Calu3 (cell line): ENCODE measurements around the gene CALB2. TPM values are rescaled to one million over a fixed set of nuclear protein-coding genes. Genes with fewer than 3 reads are reported as not detected.

ENCODE experiments used
- BruUV-seq: library from RNA; stranded (reverse); fragments of 400-500 nt; replicated peaks from 2 replicates; lab custom pipeline; 2021; lab: Mats Ljungman, UMichigan
- CTCF ChIA-PET: fragments of 300-600 bp; sonication (Branson Sonifier 250); formaldehyde crosslinking; loops from one replicate; lab custom pipeline; 2022; ENCODE audit warnings: antibody characterized with exemption; lab: Charles Lee
- DNase-seq: peaks from one replicate; pipeline ENCODE4 v3.0.0; 2022
- H3K27ac Mint-ChIP-seq: one replicate; pipeline ENCODE4 v1.8.0; 2022; ENCODE audit warnings: mixed read lengths; ENCODE audit not compliant: unreplicated experiment
- H3K27me3 Mint-ChIP-seq: one replicate; pipeline ENCODE4 v1.8.0; 2022; ENCODE audit warnings: mixed read lengths; ENCODE audit not compliant: unreplicated experiment
- H3K36me3 Mint-ChIP-seq: one replicate; pipeline ENCODE4 v1.8.0; 2022; ENCODE audit warnings: mild to moderate bottlenecking, moderate library complexity, mixed read lengths; ENCODE audit not compliant: insufficient read depth, unreplicated experiment
- H3K4me1 Mint-ChIP-seq: one replicate; pipeline ENCODE4 v1.8.0; 2022; ENCODE audit warnings: mild to moderate bottlenecking, low read depth, mixed read lengths; ENCODE audit not compliant: unreplicated experiment
- H3K4me3 Mint-ChIP-seq: one replicate; pipeline ENCODE4 v1.8.0; 2022; ENCODE audit warnings: mild to moderate bottlenecking, low read depth, moderate library complexity, mixed read lengths; ENCODE audit not compliant: unreplicated experiment
- H3K9me3 Mint-ChIP-seq: one replicate; pipeline ENCODE4 v1.8.0; 2022; ENCODE audit warnings: low read depth, mixed read lengths; ENCODE audit not compliant: unreplicated experiment
- intact Hi-C: fragments of 100-400 bp; cut with micrococcal nuclease; formaldehyde crosslinking; loops from one replicate; pipeline ENCODE4 v1.10.0; 2022; ENCODE audit not compliant: unreplicated experiment
- total RNA-seq: library from RNA; stranded (reverse); gene quantifications from 2 replicates; pipeline ENCODE4 v1.2.3, GENCODE V29; 2022
- TF ChIP-seq, protein P1 (sequence below): fragments of 200-600 bp; IDR thresholded peaks from one replicate; pipeline ENCODE4 v1.8.0; 2022; ENCODE audit warnings: antibody characterized with exemption; ENCODE audit not compliant: unreplicated experiment

Gene CALB2
- total RNA-seq, 1 experiment from 2014 or later: 35.1 TPM

GRCh38 chr16:71376465-71377157 lies 18.1 kb downstream of the CALB2 start:
- no TSS peak for BruUV-seq
- H3K27ac Mint-ChIP-seq: no peak overlapping the region
- no peaks in the 10 kb centered on the region for H3K36me3 Mint-ChIP-seq
- H3K27me3 Mint-ChIP-seq: no peaks in the 10 kb centered on the region
- CTCF ChIA-PET: no interaction called here
- no peaks in the 10 kb centered on the region for H3K4me1 Mint-ChIP-seq
- TF ChIP-seq, protein P1, sequence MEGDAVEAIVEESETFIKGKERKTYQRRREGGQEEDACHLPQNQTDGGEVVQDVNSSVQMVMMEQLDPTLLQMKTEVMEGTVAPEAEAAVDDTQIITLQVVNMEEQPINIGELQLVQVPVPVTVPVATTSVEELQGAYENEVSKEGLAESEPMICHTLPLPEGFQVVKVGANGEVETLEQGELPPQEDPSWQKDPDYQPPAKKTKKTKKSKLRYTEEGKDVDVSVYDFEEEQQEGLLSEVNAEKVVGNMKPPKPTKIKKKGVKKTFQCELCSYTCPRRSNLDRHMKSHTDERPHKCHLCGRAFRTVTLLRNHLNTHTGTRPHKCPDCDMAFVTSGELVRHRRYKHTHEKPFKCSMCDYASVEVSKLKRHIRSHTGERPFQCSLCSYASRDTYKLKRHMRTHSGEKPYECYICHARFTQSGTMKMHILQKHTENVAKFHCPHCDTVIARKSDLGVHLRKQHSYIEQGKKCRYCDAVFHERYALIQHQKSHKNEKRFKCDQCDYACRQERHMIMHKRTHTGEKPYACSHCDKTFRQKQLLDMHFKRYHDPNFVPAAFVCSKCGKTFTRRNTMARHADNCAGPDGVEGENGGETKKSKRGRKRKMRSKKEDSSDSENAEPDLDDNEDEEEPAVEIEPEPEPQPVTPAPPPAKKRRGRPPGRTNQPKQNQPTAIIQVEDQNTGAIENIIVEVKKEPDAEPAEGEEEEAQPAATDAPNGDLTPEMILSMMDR: no peak
- no peak overlapping the region for H3K4me3 Mint-ChIP-seq
- H3K9me3 Mint-ChIP-seq: no peaks in the 10 kb centered on the region
- intact Hi-C loops: no loop called here
- DNase-seq: no peak

- Mint-ChIP-seq H3K4me1 (no peaks in the 10 kb centered on the region), H3K4me3 (no peak overlapping the region), H3K9me3 (no peaks in the 10 kb centered on the region), H3K27me3 (no peaks in the 10 kb centered on the region), H3K27ac (no peak overlapping the region), H3K36me3 (no peaks in the 10 kb centered on the region)
- TF ChIP-seq, protein P1: no peak
- intact Hi-C loops: no loop called here
- CTCF ChIA-PET: interaction anchor here (0.5 to 1.4 kb wide), 2 partner anchors 23 to 90 kb away, joined by 3 read pairs; partner anchors contain the start of gene CMTR2
- no TSS peak for BruUV-seq
- DNase-seq: no peak
These were observed 21.2 kb downstream of the CALB2 start for GRCh38 chr16:71379711-71380110.

- H3K27me3 Mint-ChIP-seq: no peaks in the 10 kb centered on the region
- no peaks in the 10 kb centered on the region for H3K4me1 Mint-ChIP-seq
- CTCF ChIA-PET: interaction anchor here (1.4 kb wide), 1 partner anchor 24 kb away, joined by 3 read pairs; no protein-coding TSS in a partner anchor
- TF ChIP-seq, protein P1: no peak
- H3K4me3 Mint-ChIP-seq: no peak overlapping the region
- no TSS peak for BruUV-seq
- H3K36me3 Mint-ChIP-seq: no peaks in the 10 kb centered on the region
- no peak overlapping the region for H3K27ac Mint-ChIP-seq
- H3K9me3 Mint-ChIP-seq: no peaks in the 10 kb centered on the region
- intact Hi-C loops: no loop called here
- no peak for DNase-seq
These were observed 22.3 kb downstream of the CALB2 start for GRCh38 chr16:71380831-71381230.

DNA sequence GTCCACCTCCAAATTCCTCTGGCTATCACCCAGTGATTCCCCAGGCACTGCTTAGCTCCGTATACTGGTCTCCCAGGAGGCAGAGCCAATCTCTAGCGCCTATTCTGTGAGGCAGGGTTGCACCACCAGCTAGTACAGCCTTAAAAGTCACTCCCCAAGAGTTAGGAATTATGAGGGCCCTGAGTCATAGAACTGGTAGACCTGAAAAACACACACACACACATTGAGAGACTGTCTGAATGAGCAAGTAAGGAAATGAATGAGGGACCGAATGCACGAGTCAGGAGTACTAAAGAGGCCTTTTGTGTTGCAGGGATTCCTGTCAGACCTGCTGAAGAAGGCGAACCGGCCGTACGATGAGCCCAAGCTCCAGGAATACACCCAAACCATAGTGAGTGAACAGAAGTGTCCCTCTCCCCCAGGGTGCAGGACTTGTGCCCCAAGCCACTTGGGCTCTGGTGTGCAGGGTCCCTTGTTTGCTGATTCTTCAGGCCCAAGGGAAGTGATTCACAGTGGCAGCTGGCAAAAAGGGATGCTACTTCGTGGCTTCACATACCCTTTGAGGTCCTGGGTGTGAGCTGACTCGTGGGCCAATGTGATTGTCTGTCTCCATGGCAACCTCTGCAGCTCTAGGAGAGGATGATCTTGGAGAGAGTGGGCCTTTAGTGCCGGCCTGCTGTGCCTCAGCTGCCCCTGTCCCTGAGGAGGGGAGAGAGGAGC lies 24.7 kb downstream of the CALB2 start:
- CTCF ChIA-PET: interaction anchor here (1.2 kb wide), 1 partner anchor 9 kb away, joined by 3 read pairs; no protein-coding TSS in a partner anchor
- TF ChIP-seq, protein P1: no peak
- intact Hi-C loops: no loop called here
- Mint-ChIP-seq H3K27me3 (no peaks in the 10 kb centered on the region), H3K4me1 (no peaks in the 10 kb centered on the region), H3K27ac (no peak overlapping the region), H3K9me3 (no peaks in the 10 kb centered on the region), H3K4me3 (no peak overlapping the region), H3K36me3 (no peaks in the 10 kb centered on the region)
- no TSS peak for BruUV-seq
- no peak for DNase-seq
